Activated naive CD4-positive, alpha-beta T cell treated with anti-CD3 and anti-CD28 coated beads for 36 hours (primary cell): ENCODE measurements around the gene NCKAP5. TPM values are rescaled to one million over a fixed set of nuclear protein-coding genes. Genes with fewer than 3 reads are reported as not detected.

ENCODE experiments used
- CTCF ChIA-PET: fragments of 350-600 bp; sonication (Branson Sonifier 250); formaldehyde crosslinking; loops from one replicate; lab custom pipeline; 2021; ENCODE audit warnings: antibody characterized with exemption; lab: Charles Lee
- DNase-seq: peaks from one replicate; pipeline ENCODE4 v3.0.0-alpha.2; 2020
- H3K27ac Mint-ChIP-seq: one replicate; pipeline ENCODE4 v1.8.0; 2021; ENCODE audit warnings: mild to moderate bottlenecking, mixed read lengths
- H3K27me3 Mint-ChIP-seq: one replicate; pipeline ENCODE4 v1.8.0; 2021; ENCODE audit warnings: low read depth, mixed read lengths
- H3K36me3 Mint-ChIP-seq: one replicate; pipeline ENCODE4 v1.8.0; 2021; ENCODE audit warnings: low read depth, mixed read lengths
- H3K4me1 Mint-ChIP-seq: one replicate; pipeline ENCODE4 v1.8.0; 2021; ENCODE audit warnings: low read depth, mixed read lengths
- H3K4me3 Mint-ChIP-seq: one replicate; pipeline ENCODE4 v1.8.0; 2021; ENCODE audit warnings: mild to moderate bottlenecking, moderate library complexity, mixed read lengths
- H3K9me3 Mint-ChIP-seq: one replicate; pipeline ENCODE4 v1.8.0; 2021; ENCODE audit warnings: mixed read lengths
- intact Hi-C: fragments of 100-400 bp; cut with micrococcal nuclease; formaldehyde crosslinking; loops from one replicate; pipeline ENCODE4 v1.15.1; 2023
- total RNA-seq, 2 experiments: library from RNA; stranded (reverse); gene quantifications; one replicate each; pipeline ENCODE4 v1.2.3, GENCODE V29; 2021

The NCKAP5 gene
- total RNA-seq, 2 experiments from 2014 or later, result not detected

DNA sequence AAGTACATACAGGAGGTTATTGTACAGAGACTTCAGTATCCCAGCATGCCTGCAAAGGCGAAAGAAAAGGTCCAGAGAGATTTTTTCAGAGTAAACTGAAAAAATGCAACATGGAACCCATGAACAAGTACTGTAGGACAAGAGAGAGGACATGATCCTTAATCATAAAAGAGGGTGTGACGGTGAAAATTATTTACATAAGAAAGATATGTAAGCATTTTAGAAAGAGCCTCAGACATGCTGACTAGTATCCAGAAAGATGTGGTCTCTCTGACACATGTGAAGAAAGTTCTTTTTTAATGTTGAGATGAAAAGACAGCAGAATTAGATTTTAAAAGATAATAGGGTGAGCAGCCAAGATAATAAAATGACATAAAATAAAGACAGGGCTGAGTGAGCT is 262.0 kb downstream of the NCKAP5 start:
- H3K9me3 Mint-ChIP-seq, result peaks cover 5% of the 10 kb centered on the region
- intact Hi-C loops, result no loop called here
- no peaks in the 10 kb centered on the region for H3K36me3 Mint-ChIP-seq
- CTCF ChIA-PET, result no interaction called here
- no peaks in the 10 kb centered on the region for H3K4me1 Mint-ChIP-seq
- no peak overlapping the region for H3K4me3 Mint-ChIP-seq
- no peak for DNase-seq
- H3K27ac Mint-ChIP-seq, result no peak overlapping the region
- H3K27me3 Mint-ChIP-seq, result no peaks in the 10 kb centered on the region

DNA sequence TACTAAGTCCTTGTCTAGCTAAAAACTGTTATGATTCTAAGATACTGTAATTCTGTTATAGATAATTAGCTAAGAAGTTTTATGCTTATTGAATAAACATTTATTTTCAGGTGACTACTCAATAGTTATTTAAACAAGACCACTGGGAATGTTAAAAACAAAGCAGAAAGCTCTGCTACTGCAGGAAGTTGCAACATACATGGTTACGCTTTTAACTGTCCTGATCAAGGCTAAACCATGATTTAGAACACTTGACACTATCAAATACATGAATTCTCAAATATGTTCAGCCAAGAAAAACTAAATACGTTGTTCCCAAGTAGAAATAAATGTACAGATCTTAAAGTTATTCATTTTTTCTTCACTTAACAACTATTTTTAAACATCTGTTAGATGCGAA is 263.9 kb downstream of the NCKAP5 start:
- Mint-ChIP-seq H3K36me3 (no peaks in the 10 kb centered on the region), H3K27me3 (no peaks in the 10 kb centered on the region), H3K4me3 (no peak overlapping the region), H3K27ac (no peak overlapping the region), H3K9me3 (peaks cover 4% of the 10 kb centered on the region), H3K4me1 (no peaks in the 10 kb centered on the region)
- intact Hi-C loops, result no loop called here
- no peak for DNase-seq
- CTCF ChIA-PET, result no interaction called here

DNA sequence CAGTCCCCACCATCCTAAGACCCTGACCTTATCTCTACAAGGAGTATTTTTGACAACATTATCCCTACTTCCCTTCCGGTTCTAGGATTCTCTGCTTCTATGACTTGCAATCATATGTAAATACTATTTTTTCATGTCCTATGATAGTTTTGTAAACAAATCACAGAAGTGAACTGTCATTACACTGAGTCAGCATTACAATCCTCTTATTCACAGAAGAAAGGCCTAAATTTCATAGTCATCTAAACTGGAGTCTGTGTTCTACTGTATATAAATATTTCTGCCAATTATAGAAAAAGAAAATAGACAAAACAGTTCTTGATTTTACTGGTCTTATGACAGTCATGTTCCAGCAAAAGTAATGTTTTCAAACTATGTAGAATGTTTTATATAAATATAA is 265.1 kb downstream of the NCKAP5 start:
- Mint-ChIP-seq H3K27me3 (no peaks in the 10 kb centered on the region), H3K36me3 (no peaks in the 10 kb centered on the region), H3K27ac (no peak overlapping the region), H3K9me3 (peaks cover 5% of the 10 kb centered on the region), H3K4me1 (no peaks in the 10 kb centered on the region), H3K4me3 (no peak overlapping the region)
- CTCF ChIA-PET, result no interaction called here
- intact Hi-C loops, result no loop called here
- DNase-seq, result no peak

DNA sequence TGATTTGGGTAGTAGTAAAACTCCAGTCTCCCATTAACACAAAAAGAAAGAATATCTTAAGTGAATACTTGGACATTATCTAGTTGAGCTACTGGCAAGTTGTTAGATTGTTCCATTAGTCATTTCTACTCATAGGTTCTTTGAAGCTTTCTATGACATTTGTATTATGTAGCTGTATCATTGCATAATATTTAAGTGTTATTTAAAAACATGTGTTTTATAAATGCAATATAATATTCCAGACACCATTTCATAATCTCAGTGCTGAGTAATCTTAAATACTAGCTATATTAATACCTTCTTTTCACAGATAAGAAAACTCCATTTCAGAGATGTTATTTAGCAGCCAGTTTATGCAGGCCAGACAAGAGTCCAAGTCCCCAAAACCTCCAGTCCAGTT is 271.9 kb downstream of the NCKAP5 start:
- Mint-ChIP-seq H3K27me3 (no peaks in the 10 kb centered on the region), H3K27ac (no peak overlapping the region), H3K36me3 (no peaks in the 10 kb centered on the region), H3K4me3 (no peak overlapping the region), H3K4me1 (no peaks in the 10 kb centered on the region), H3K9me3 (peaks cover 4% of the 10 kb centered on the region)
- intact Hi-C loops, result no loop called here
- CTCF ChIA-PET, result no interaction called here
- DNase-seq, result no peak

DNA sequence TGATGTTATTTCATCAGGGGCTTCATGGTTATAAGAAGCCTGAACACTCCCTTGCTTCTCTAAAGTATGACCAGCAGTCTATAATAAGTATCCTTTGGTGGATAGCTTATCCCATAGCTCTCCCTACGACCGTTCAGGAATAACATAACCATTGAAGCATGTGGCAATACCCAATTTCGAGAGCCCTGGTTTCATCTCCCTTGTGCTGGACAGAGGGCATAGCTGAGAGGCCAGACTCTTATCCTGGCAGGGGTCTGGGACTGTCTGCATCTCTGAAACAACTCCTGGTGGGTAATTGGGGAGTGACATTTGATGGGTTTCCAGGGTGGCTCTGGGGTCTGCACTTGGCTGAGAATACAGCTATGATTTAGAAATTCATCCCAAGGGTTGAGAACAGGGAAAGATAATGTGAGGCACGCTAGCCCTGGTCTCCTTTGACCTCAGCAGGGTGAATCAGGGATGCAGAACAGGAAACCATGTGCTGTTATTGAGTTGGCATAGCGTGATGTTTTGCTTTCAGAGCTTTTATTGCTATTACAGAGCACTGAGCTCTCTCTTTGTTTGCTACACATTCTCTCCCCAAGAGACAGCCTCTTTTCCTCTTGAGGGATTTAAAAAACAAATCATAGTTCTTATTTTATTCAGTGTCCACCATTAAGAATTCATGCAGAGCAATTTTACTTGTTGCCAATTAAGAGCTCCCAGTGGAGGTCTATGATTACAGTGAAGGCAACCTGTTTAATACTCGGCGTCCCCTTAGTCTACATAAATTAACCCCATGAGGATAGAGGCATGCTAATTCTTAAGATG is 274.5 kb downstream of the NCKAP5 start:
- Mint-ChIP-seq H3K4me3 (no peak overlapping the region), H3K4me1 (no peaks in the 10 kb centered on the region), H3K27me3 (no peaks in the 10 kb centered on the region), H3K27ac (no peak overlapping the region), H3K9me3 (peaks cover 2% of the 10 kb centered on the region), H3K36me3 (no peaks in the 10 kb centered on the region)
- no peak for DNase-seq
- CTCF ChIA-PET, result no interaction called here
- intact Hi-C loops, result no loop called here

DNA sequence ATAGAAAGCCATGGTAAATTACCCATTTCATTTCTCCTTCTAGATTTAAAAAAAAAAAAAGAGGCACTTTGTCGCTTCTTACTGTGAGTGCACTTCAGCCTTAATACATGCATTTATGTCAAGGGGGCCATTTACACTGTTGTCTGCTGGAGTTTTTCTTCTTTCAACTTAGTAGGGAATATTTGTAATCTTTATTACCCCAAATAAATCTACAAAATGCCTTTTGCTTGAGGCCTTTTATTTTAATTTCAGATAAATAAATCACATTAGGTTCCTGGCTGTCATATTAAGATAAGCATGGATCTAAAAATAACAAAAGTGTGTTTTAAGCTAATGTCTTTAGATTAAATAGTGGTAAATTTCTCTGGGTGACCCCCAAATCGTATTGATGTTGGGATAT is 276.0 kb downstream of the NCKAP5 start:
- peaks cover 2% of the 10 kb centered on the region for H3K9me3 Mint-ChIP-seq
- intact Hi-C loops, result no loop called here
- no peaks in the 10 kb centered on the region for H3K27me3 Mint-ChIP-seq
- H3K36me3 Mint-ChIP-seq, result no peaks in the 10 kb centered on the region
- no peak overlapping the region for H3K4me3 Mint-ChIP-seq
- no peak for DNase-seq
- no peak overlapping the region for H3K27ac Mint-ChIP-seq
- CTCF ChIA-PET, result no interaction called here
- no peaks in the 10 kb centered on the region for H3K4me1 Mint-ChIP-seq

DNA sequence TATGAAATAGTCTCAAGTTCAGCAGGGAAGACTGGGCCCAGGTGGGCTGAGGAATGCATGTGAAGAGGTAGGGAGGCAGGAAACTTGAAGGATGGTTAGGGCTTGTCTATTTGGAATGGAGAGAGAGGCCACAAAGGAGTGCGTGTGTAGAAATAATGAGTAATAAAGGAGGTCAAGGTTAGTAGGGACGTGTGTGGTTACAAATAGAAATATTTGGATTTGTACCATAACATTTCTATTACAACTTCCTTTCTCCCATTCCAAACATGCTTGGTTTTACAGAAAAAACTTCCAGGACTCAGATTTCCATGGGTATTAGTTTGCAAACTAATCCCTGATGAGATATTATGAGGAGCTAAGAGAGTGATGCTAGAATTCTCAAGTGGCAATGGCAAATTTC is 280.6 kb downstream of the NCKAP5 start:
- CTCF ChIA-PET, result no interaction called here
- Mint-ChIP-seq H3K27me3 (no peaks in the 10 kb centered on the region), H3K4me1 (no peaks in the 10 kb centered on the region)

DNA sequence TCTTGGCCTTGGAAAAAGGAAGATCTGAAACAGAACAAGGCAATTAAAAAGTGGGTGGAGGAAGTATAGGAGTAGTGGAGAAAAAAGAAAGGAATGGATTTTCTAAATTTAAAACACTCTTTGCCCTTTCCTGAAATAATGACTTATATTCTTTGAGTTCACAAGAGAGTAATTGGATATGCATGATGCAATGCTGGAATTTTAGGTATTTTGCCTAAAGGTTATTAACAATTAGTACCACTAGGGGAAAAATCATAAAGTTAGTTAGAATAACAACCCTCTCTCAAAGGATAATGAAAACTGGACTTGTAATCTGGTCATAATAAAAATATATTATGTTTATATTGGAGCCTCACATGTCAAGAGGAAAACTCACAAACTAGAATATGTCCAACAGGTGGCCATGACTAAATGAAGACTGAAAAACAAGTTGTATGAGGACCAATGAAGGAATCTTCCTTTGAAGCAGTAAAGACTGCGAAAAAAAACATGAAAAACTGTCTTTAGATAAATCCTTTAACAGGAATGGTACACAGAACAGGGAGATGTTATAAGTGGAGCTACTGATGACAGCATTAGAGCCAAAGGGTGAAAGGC is 281.8 kb downstream of the NCKAP5 start:
- no peaks in the 10 kb centered on the region for H3K36me3 Mint-ChIP-seq
- H3K4me1 Mint-ChIP-seq, result no peaks in the 10 kb centered on the region
- DNase-seq, result no peak
- no peak overlapping the region for H3K4me3 Mint-ChIP-seq
- no peak overlapping the region for H3K27ac Mint-ChIP-seq
- intact Hi-C loops, result no loop called here
- no peaks in the 10 kb centered on the region for H3K9me3 Mint-ChIP-seq
- no peaks in the 10 kb centered on the region for H3K27me3 Mint-ChIP-seq
- CTCF ChIA-PET, result no interaction called here

More for the DNA sequence above, 280.6 kb downstream of the NCKAP5 start:
- no peak for DNase-seq
- Mint-ChIP-seq H3K4me3 (no peak overlapping the region), H3K36me3 (no peaks in the 10 kb centered on the region), H3K9me3 (no peaks in the 10 kb centered on the region), H3K27ac (no peak overlapping the region)
- intact Hi-C loops, result no loop called here

DNA sequence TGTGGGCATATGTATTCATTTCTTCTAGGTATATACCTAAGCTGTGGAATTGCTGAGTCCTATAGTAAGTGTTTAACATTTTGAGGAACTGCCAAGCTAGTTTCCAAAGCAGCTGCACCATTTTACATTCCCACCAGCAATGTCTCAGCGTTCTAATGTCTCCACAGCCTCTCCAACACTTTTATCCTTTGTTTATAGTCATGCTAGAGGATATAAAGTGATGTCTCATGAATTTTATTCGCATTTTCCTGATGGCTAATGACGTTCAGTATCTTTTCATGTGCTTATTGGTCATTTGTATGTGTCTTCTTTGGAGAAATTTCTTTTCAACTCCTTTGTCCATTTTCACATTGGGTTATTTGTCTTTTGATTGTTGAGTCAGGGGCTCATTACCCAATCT is 295.2 kb downstream of the NCKAP5 start:
- Mint-ChIP-seq H3K27me3 (no peaks in the 10 kb centered on the region), H3K4me1 (no peaks in the 10 kb centered on the region), H3K27ac (no peak overlapping the region), H3K4me3 (no peak overlapping the region), H3K36me3 (no peaks in the 10 kb centered on the region), H3K9me3 (no peaks in the 10 kb centered on the region)
- CTCF ChIA-PET, result no interaction called here
- intact Hi-C loops, result no loop called here
- DNase-seq, result no peak

DNA sequence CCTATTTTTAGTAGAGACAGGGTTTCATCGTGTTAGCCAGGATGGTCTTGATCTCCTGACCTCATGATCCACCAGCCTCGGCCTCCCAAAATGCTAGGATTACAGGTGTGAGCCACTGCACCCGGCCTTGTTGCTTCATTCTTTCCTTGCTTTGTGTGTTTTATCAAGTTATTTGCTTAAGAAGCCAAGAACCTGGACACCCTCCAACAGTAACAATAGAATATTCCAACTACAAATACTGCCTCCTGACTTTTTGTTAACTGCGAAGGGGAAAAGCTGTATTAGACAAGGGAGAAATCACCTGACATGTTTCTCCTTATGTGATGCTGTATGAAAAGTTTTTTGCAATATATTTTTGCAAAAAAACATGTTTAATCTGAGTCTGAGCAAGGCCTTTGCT is 297.2 kb downstream of the NCKAP5 start:
- Mint-ChIP-seq H3K4me1 (no peaks in the 10 kb centered on the region), H3K27me3 (peaks cover 4% of the 10 kb centered on the region), H3K9me3 (no peaks in the 10 kb centered on the region), H3K4me3 (no peak overlapping the region), H3K36me3 (no peaks in the 10 kb centered on the region), H3K27ac (no peak overlapping the region)
- intact Hi-C loops, result no loop called here
- DNase-seq, result no peak
- CTCF ChIA-PET, result no interaction called here

DNA sequence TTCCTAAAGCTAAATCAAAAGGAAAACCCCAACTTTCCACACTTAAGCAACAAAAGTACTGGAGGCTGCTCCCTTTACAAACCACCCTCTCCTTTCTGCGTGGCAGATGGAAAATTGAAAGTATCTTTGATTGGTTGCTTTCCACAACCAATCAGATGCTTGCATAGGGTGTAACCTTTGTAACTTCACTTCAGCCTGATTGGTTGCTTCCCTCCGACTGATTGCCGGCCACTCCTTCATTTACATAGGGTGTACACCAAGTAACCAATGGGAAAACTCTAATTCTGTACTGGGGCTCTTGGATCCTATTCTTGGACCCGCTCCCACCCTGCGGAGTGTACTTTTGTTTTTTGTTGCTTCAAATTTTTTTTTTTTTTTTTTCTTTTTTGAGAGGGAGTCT is 297.7 kb downstream of the NCKAP5 start:
- Mint-ChIP-seq H3K4me1 (no peaks in the 10 kb centered on the region), H3K27ac (no peak overlapping the region), H3K9me3 (no peaks in the 10 kb centered on the region), H3K27me3 (peaks cover 4% of the 10 kb centered on the region), H3K36me3 (no peaks in the 10 kb centered on the region), H3K4me3 (no peak overlapping the region)
- no peak for DNase-seq
- CTCF ChIA-PET, result no interaction called here
- intact Hi-C loops, result no loop called here

DNA sequence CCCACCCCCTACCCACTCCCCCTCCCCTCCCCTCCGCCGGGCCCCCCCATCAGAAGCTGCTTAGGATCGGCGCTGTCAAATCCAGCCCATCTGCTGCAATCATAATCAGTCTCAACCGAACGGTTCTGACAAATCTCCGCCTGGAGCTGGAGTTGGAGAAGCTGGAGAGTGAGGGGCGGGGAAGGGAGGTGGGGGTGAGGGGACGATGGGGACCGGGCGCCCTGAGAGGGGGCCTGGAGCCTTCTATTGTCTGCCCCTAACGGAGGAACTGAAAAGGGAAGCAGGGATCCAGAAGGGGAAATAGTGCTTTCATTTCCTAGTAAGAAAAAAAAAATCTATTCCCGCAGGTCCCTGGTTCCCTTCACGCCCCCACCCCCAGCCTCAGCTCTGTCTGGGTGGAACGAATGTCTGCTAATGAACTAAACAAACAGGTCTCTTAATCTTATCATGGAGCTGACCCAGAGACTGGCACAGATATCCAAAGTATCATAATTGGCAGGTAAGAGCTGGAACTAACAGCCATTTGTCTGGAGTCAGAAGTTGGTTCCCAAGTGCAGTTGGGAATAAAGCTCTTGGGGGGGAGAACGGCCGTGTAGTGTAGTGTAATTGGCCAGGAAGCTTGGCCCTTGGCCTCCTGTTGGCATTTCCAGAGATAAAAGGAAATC is 301.2 kb downstream of the NCKAP5 start:
- H3K36me3 Mint-ChIP-seq, result peaks cover 1% of the 10 kb centered on the region
- no peaks in the 10 kb centered on the region for H3K9me3 Mint-ChIP-seq
- no peak overlapping the region for H3K4me3 Mint-ChIP-seq
- intact Hi-C loops, result no loop called here
- H3K27ac Mint-ChIP-seq, result no peak overlapping the region
- H3K27me3 Mint-ChIP-seq, result peaks cover 16% of the 10 kb centered on the region
- H3K4me1 Mint-ChIP-seq, result no peaks in the 10 kb centered on the region
- DNase-seq, result no peak
- CTCF ChIA-PET, result no interaction called here
